Measurements from ENCODE around the gene ZNF280B. TPM values are rescaled to one million over a fixed set of nuclear protein-coding genes. Genes with fewer than 3 reads are reported as not detected.
A peak's percentile ranks its signal among the peaks of the same experiment; 100 is the strongest.

The ZNF280B gene, protein sequence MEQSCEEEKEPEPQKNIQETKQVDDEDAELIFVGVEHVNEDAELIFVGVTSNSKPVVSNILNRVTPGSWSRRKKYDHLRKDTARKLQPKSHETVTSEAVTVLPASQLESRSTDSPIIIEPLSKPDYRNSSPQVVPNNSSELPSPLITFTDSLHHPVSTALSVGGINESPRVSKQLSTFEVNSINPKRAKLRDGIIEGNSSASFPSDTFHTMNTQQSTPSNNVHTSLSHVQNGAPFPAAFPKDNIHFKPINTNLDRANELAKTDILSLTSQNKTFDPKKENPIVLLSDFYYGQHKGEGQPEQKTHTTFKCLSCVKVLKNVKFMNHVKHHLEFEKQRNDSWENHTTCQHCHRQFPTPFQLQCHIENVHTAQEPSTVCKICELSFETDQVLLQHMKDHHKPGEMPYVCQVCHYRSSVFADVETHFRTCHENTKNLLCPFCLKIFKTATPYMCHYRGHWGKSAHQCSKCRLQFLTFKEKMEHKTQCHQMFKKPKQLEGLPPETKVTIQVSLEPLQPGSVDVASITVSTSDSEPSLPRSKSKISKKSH
- total RNA-seq, result 3.1 TPM in 2 replicates
- 1.4 and 1.5 TPM in 2 replicates for polyA plus RNA-seq
- 1.3 TPM in 2 replicates for polyA plus RNA-seq (2011; cell fraction: cytosol; rRNA removed)
- polyA plus RNA-seq (2011; cell fraction: nucleus; rRNA removed), result 1.8 and 2.3 TPM in 2 replicates
- 1.5 TPM in 2 replicates for polyA plus RNA-seq (2012)
- polyA minus RNA-seq, result 4.7 and 5.0 TPM in 2 replicates
- polyA minus RNA-seq (2011; cell fraction: cytosol; rRNA and poly(A)+ RNA removed), result 4.9 TPM
- polyA minus RNA-seq (2011; cell fraction: nucleus; rRNA and poly(A)+ RNA removed), result 1.6 and 2.1 TPM in 2 replicates
- percentile 59 among the genes with signal in this experiment for Bru-seq, nascent RNA
- percentile 51 among the genes with signal in this experiment for BruChase-seq, experiment 1, labeled RNA remaining after a 6-hour chase
- percentile 66 among the genes with signal in this experiment for BruChase-seq, experiment 2, labeled RNA remaining after a 2-hour chase
- long read RNA-seq, result 0 reads

DNA sequence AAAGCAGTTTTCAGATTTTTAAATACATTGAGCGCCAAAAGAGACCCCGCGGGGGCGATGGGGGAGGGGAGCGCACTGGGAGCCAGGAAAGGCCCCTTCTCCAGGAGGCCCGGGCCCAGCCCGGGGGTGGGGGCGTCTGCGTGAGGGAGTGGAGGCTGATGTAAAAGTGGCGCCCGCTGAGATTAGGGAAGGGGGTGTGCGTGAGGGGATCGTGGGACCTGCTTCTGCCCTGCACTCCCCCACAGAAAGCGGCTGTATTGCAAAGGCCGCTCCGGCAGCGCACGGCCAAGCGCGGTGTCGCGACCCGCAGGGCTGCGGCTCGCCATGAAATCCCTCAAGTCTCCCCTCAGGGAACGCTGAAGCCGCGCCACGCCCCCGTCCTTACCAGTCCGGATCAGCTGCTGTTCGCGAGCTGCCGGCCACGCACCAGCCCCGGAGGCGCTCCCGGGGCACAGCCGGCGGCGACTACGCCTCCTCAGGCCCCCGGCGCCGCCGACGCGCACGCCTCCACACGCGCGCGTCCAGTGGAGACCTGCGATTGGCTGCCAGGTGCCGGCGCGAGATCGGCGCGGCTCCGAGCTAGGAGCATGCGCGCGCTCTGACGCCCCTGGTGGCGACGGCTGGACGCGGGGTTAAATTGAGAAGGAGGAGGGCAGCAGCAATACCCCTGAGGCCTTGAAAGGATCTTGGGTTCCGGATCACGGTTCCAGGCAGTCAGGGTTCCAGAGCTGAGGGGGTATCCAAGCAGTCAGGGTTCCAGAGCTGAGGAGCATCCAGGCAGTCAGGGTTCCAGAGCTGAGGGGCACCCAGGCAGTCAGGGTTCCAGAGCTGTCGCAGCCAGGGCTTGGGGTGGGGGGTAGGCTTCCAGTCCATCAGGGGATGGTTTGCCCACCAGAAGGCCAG is at the start of gene ZNF280B:
Gene ZNF280B (minus strand): TSS at position 469 of the 903 bp plus-strand sequence. CDS start 19,344 bp downstream, outside the sequence.
- intact Hi-C loops (cut with micrococcal nuclease), result no loop called here
- no peaks in the 10 kb centered on the region for H3K9me1 ChIP-seq (replicated peaks; ENCODE audit: control insufficient read depth, extremely low read depth, insufficient read depth, low read length)
- peak within 1 kb of the TSS; percentile 87 for H3K4me2 ChIP-seq (ENCODE audit: insufficient read depth, low read length)
- H3K4me1 ChIP-seq (ENCODE audit: control insufficient read depth, extremely low read depth, insufficient read depth, low read length), result peaks cover 4% of the 10 kb centered on the region
- H3K4me3 ChIP-seq (replicated peaks in 1 of 3; ENCODE audit: insufficient read depth in 1 of 3, low read depth in 1 of 3, low read length in 3 of 3), result peak within 1 kb of the TSS; percentile 62 to 80 (median 62)
- no peaks in the 10 kb centered on the region for H4K20me1 ChIP-seq (replicated peaks; ENCODE audit: control insufficient read depth, extremely low read depth, insufficient read depth, low read length)
- H3K9ac ChIP-seq (replicated peaks; ENCODE audit: extremely low read depth, insufficient read depth, low read length), result peak within 1 kb of the TSS; percentile 49
- peak within 1 kb of the TSS; percentile 96 for H2AFZ ChIP-seq (ENCODE audit: low read depth, low read length)
- no peaks in the 10 kb centered on the region for H3K36me3 ChIP-seq (ENCODE audit: control insufficient read depth in 2 of 2, extremely low read depth in 1 of 2, insufficient read depth in 2 of 2, low read length in 2 of 2)
- H3K27me3 ChIP-seq (ENCODE audit: control insufficient read depth in 2 of 2, insufficient read depth in 2 of 2, low read length in 2 of 2), result peaks cover 3 to 4% of the 10 kb centered on the region in 2 experiments
- H3K9me3 ChIP-seq (replicated peaks; ENCODE audit: control insufficient read depth, insufficient read depth, low read length), result no peaks in the 10 kb centered on the region
- dilution Hi-C loops (cut with MboI; ENCODE audit: extremely low pct_ligation_motif_present, low sequenced_read_pairs), result no loop called here
- peak; percentile 62 for FAIRE-seq
- BruUV-seq (replicated peaks), result no TSS peak
- TF ChIP-seq POLR2AphosphoS5 (IDR thresholded peaks at IDR 0.05; ENCODE audit: insufficient read depth, low read depth, low read length) (peak; percentile 68), POLR2A (IDR thresholded peaks at IDR 0.05; ENCODE audit: low read depth, low read length) (peak; percentile 39), FOS (IDR thresholded peaks at IDR 0.05; ENCODE audit: borderline replicate concordance, insufficient read depth, low read length) (no peak), EZH2 (IDR thresholded peaks at IDR 0.05; ENCODE audit: borderline replicate concordance, low read depth, low read length, severe bottlenecking) (no peak), GATA2 (IDR thresholded peaks at IDR 0.05; ENCODE audit: insufficient read depth, insufficient read length, low read depth, low read length) (no peak)
- TF ChIP-seq, protein P1, sequence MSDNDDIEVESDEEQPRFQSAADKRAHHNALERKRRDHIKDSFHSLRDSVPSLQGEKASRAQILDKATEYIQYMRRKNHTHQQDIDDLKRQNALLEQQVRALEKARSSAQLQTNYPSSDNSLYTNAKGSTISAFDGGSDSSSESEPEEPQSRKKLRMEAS (IDR thresholded peaks at IDR 0.05; ENCODE audit: insufficient read depth, insufficient read length), result peak; percentile 63
- TF ChIP-seq, protein P2, sequence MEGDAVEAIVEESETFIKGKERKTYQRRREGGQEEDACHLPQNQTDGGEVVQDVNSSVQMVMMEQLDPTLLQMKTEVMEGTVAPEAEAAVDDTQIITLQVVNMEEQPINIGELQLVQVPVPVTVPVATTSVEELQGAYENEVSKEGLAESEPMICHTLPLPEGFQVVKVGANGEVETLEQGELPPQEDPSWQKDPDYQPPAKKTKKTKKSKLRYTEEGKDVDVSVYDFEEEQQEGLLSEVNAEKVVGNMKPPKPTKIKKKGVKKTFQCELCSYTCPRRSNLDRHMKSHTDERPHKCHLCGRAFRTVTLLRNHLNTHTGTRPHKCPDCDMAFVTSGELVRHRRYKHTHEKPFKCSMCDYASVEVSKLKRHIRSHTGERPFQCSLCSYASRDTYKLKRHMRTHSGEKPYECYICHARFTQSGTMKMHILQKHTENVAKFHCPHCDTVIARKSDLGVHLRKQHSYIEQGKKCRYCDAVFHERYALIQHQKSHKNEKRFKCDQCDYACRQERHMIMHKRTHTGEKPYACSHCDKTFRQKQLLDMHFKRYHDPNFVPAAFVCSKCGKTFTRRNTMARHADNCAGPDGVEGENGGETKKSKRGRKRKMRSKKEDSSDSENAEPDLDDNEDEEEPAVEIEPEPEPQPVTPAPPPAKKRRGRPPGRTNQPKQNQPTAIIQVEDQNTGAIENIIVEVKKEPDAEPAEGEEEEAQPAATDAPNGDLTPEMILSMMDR (IDR thresholded peaks at IDR 0.05; ENCODE audit: extremely low read depth in 1 of 2, insufficient read depth in 1 of 2, low read depth in 1 of 2, low read length in 2 of 2), result peak; percentile 82 to 92
- no peaks in the 10 kb centered on the region for H3K79me2 ChIP-seq (ENCODE audit: control insufficient read depth, insufficient read depth, low read length)
- ChIA-PET POLR2A (interaction anchor here (0.8 kb wide), 1 partner anchor 536 kb away, joined by 4 read pairs; no protein-coding TSS in a partner anchor), CTCF (interaction anchor here (1.0 to 2.5 kb wide), 11 partner anchors 11 to 375 kb away, joined by 3 to 18 read pairs (median 4); partner anchors contain the start of gene ZNF280A)
- peak; percentile 89 for DNase-seq (ENCODE audit: low read depth, low spot score)
- peak within 1 kb of the TSS; percentile 16 for H3K27ac ChIP-seq (ENCODE audit: insufficient read depth, low read depth, low read length)
